Karpas-422 (cell line): ENCODE results near the gene PIK3R6. TPM values are rescaled to one million over a fixed set of nuclear protein-coding genes. Genes with fewer than 3 reads are reported as not detected.

Source experiments
- DNase-seq: peaks from one replicate; pipeline ENCODE4 v3.0.0-alpha.2; 2015
- H2AFZ ChIP-seq: fragments of 200-600 bp; sonication (generic); 2 replicates; pipeline ENCODE4 v1.6.1; 2014; ENCODE audit warnings: antibody characterized with exemption, low read length, mixed read lengths
- H3K27ac ChIP-seq: fragments of 200-600 bp; sonication (generic); 2 replicates; pipeline ENCODE4 v1.5.1; 2014; ENCODE audit warnings: mild to moderate bottlenecking, low read length, moderate library complexity
- H3K27me3 ChIP-seq: fragments of 200-600 bp; sonication (generic); 2 replicates; pipeline ENCODE4 v1.6.1; 2014; ENCODE audit warnings: low read length, mixed read lengths
- H3K36me3 ChIP-seq: fragments of 200-600 bp; sonication (generic); 2 replicates; pipeline ENCODE4 v1.6.1; 2014; ENCODE audit warnings: low read length, mixed read lengths; ENCODE audit not compliant: insufficient read depth
- H3K4me1 ChIP-seq: fragments of 200-600 bp; sonication (generic); 2 replicates; pipeline ENCODE4 v1.6.1; 2014; ENCODE audit warnings: mild to moderate bottlenecking, low read length, mixed read lengths
- H3K4me2 ChIP-seq: fragments of 200-600 bp; sonication (generic); 2 replicates; pipeline ENCODE4 v1.6.1; 2014; ENCODE audit warnings: low read length, low read depth, mild to moderate bottlenecking; ENCODE audit not compliant: poor library complexity, severe bottlenecking
- H3K4me3 ChIP-seq: fragments of 200-600 bp; sonication (generic); 2 replicates; pipeline ENCODE4 v1.5.1; 2014; ENCODE audit warnings: mild to moderate bottlenecking, antibody characterized with exemption, low read length, mixed read lengths
- H3K79me2 ChIP-seq: fragments of 200-600 bp; sonication (generic); 2 replicates; pipeline ENCODE4 v1.6.1; 2014; ENCODE audit warnings: mild to moderate bottlenecking, low read length, mixed read lengths
- H3K9ac ChIP-seq: fragments of 200-600 bp; sonication (generic); 2 replicates; pipeline ENCODE4 v1.6.0; 2014; ENCODE audit warnings: low read length
- H3K9me2 ChIP-seq: fragments of 200-600 bp; sonication (generic), shearing (Covaris generic); replicated peaks from 2 replicates; pipeline ENCODE4 v1.6.0; 2014; ENCODE audit warnings: mild to moderate bottlenecking, low read length, moderate library complexity; ENCODE audit not compliant: insufficient read depth
- H3K9me3 ChIP-seq: fragments of 300-700, 200-600 bp; sonication (generic); 2 replicates; pipeline ENCODE4 v1.6.1; 2014; ENCODE audit warnings: low read length, mixed read lengths
- H4K20me1 ChIP-seq: fragments of 200-600 bp; sonication (generic); 2 replicates; pipeline ENCODE4 v1.6.1; 2014; ENCODE audit warnings: mild to moderate bottlenecking, antibody characterized with exemption, low read length, low read depth; ENCODE audit not compliant: insufficient read depth
- total RNA-seq: library from RNA; depleted of rRNA; stranded (reverse); fragments of >200 nt; shearing (Covaris generic); gene quantifications from 2 replicates; pipeline ENCODE4 v1.2.3, GENCODE V29; 2014; ENCODE audit warnings: low replicate concordance

The PIK3R6 gene
- total RNA-seq, 1 experiment from 2014 or later, result not detected

GRCh38 chr17:8883353-8883752 lies 15.9 kb upstream of the PIK3R6 start:
- Histone ChIP-seq H3K9ac (no peak overlapping the region), H3K4me3 (no peak overlapping the region), H3K36me3 (no peaks in the 10 kb centered on the region), H3K9me2 (no peaks in the 10 kb centered on the region), H3K27ac (no peak overlapping the region), H3K79me2 (no peaks in the 10 kb centered on the region), H3K4me2 (no peak overlapping the region), H3K9me3 (no peaks in the 10 kb centered on the region), H3K27me3 (no peaks in the 10 kb centered on the region), H3K4me1 (no peaks in the 10 kb centered on the region), H4K20me1 (no peaks in the 10 kb centered on the region), H2AFZ (no peak overlapping the region)
- no peak for DNase-seq

- no peak overlapping the region for H2AFZ ChIP-seq
- no peak overlapping the region for H3K27ac ChIP-seq
- no peaks in the 10 kb centered on the region for H3K9me2 ChIP-seq
- H3K9me3 ChIP-seq, result no peaks in the 10 kb centered on the region
- no peak overlapping the region for H3K9ac ChIP-seq
- DNase-seq, result no peak
- no peaks in the 10 kb centered on the region for H3K36me3 ChIP-seq
- no peaks in the 10 kb centered on the region for H3K79me2 ChIP-seq
- H3K4me1 ChIP-seq, result no peaks in the 10 kb centered on the region
- no peak overlapping the region for H3K4me3 ChIP-seq
- H3K27me3 ChIP-seq, result no peaks in the 10 kb centered on the region
- H4K20me1 ChIP-seq, result no peaks in the 10 kb centered on the region
- no peak overlapping the region for H3K4me2 ChIP-seq
Measured at GRCh38 chr17:8881606-8882005, 14.1 kb upstream of the PIK3R6 start.

- DNase-seq, result no peak
- Histone ChIP-seq H3K4me2 (no peak overlapping the region), H3K79me2 (no peaks in the 10 kb centered on the region), H3K27ac (no peak overlapping the region), H3K4me3 (no peak overlapping the region), H4K20me1 (no peaks in the 10 kb centered on the region), H2AFZ (no peak overlapping the region), H3K27me3 (no peaks in the 10 kb centered on the region), H3K9ac (no peak overlapping the region), H3K4me1 (no peaks in the 10 kb centered on the region), H3K9me2 (no peaks in the 10 kb centered on the region), H3K36me3 (no peaks in the 10 kb centered on the region), H3K9me3 (no peaks in the 10 kb centered on the region)
Measured at GRCh38 chr17:8880466-8880865, 13.0 kb upstream of the PIK3R6 start.

- H3K9ac ChIP-seq, result no peak overlapping the region
- no peaks in the 10 kb centered on the region for H3K79me2 ChIP-seq
- H3K4me1 ChIP-seq, result no peaks in the 10 kb centered on the region
- no peaks in the 10 kb centered on the region for H3K9me3 ChIP-seq
- H3K4me2 ChIP-seq, result no peak overlapping the region
- no peak overlapping the region for H2AFZ ChIP-seq
- DNase-seq, result no peak
- no peaks in the 10 kb centered on the region for H3K9me2 ChIP-seq
- H3K36me3 ChIP-seq, result no peaks in the 10 kb centered on the region
- no peak overlapping the region for H3K4me3 ChIP-seq
- H4K20me1 ChIP-seq, result no peaks in the 10 kb centered on the region
- no peak overlapping the region for H3K27ac ChIP-seq
- H3K27me3 ChIP-seq, result no peaks in the 10 kb centered on the region
Measured at GRCh38 chr17:8879410-8879809, 11.9 kb upstream of the PIK3R6 start.

GRCh38 chr17:8877984-8878383 lies 10.5 kb upstream of the PIK3R6 start:
- Histone ChIP-seq H3K4me2 (no peak overlapping the region), H3K27ac (no peak overlapping the region), H2AFZ (no peak overlapping the region), H3K27me3 (no peaks in the 10 kb centered on the region), H4K20me1 (no peaks in the 10 kb centered on the region), H3K36me3 (no peaks in the 10 kb centered on the region), H3K4me1 (no peaks in the 10 kb centered on the region), H3K9me2 (no peaks in the 10 kb centered on the region), H3K4me3 (no peak overlapping the region), H3K79me2 (no peaks in the 10 kb centered on the region), H3K9ac (no peak overlapping the region), H3K9me3 (no peaks in the 10 kb centered on the region)
- no peak for DNase-seq

GRCh38 chr17:8875957-8876356 lies 8.5 kb upstream of the PIK3R6 start:
- H4K20me1 ChIP-seq, result no peaks in the 10 kb centered on the region
- no peaks in the 10 kb centered on the region for H3K9me3 ChIP-seq
- H2AFZ ChIP-seq, result no peak overlapping the region
- DNase-seq, result no peak
- no peak overlapping the region for H3K4me3 ChIP-seq
- no peaks in the 10 kb centered on the region for H3K9me2 ChIP-seq
- H3K36me3 ChIP-seq, result no peaks in the 10 kb centered on the region
- no peak overlapping the region for H3K9ac ChIP-seq
- no peak overlapping the region for H3K27ac ChIP-seq
- no peaks in the 10 kb centered on the region for H3K79me2 ChIP-seq
- H3K4me2 ChIP-seq, result no peak overlapping the region
- no peaks in the 10 kb centered on the region for H3K27me3 ChIP-seq
- no peaks in the 10 kb centered on the region for H3K4me1 ChIP-seq

- Histone ChIP-seq H3K9me3 (no peaks in the 10 kb centered on the region), H3K9ac (no peak overlapping the region), H3K4me3 (no peak overlapping the region), H2AFZ (no peak overlapping the region), H3K27me3 (no peaks in the 10 kb centered on the region), H4K20me1 (no peaks in the 10 kb centered on the region), H3K27ac (no peak overlapping the region), H3K79me2 (no peaks in the 10 kb centered on the region), H3K36me3 (no peaks in the 10 kb centered on the region), H3K9me2 (no peaks in the 10 kb centered on the region), H3K4me1 (no peaks in the 10 kb centered on the region), H3K4me2 (no peak overlapping the region)
- no peak for DNase-seq
Measured at GRCh38 chr17:8875436-8875835, 8.0 kb upstream of the PIK3R6 start.

- Histone ChIP-seq H3K27me3 (no peaks in the 10 kb centered on the region), H2AFZ (no peak overlapping the region), H4K20me1 (no peaks in the 10 kb centered on the region), H3K27ac (no peak overlapping the region), H3K4me3 (no peak overlapping the region), H3K4me2 (no peak overlapping the region), H3K9me2 (no peaks in the 10 kb centered on the region), H3K79me2 (no peaks in the 10 kb centered on the region), H3K4me1 (no peaks in the 10 kb centered on the region), H3K9me3 (no peaks in the 10 kb centered on the region), H3K36me3 (no peaks in the 10 kb centered on the region), H3K9ac (no peak overlapping the region)
- DNase-seq, result no peak
Measured at GRCh38 chr17:8873801-8874715, 6.6 kb upstream of the PIK3R6 start.
